ENCODE results near the gene AGFG2. TPM values are rescaled to one million over a fixed set of nuclear protein-coding genes. Genes with fewer than 3 reads are reported as not detected.

AGFG2 gene
- total RNA-seq, 3 donors from 2014 or later, result 12.2 to 24.7 (median 18.7) TPM

- intact Hi-C loops (cut with DNase I; ENCODE audit: low total_unique reads), result loop anchor here (10.0 kb wide), 1 partner anchor 65 kb away; the partner anchor contains the start of gene GNB2
- DNase-seq (ENCODE audit: low spot score in 2 of 2), result no peak
- H3K9me3 ChIP-seq, result no peaks in the 10 kb centered on the region
- H3K4me1 ChIP-seq, result peaks cover 0 to 6% of the 10 kb centered on the region in 2 donors
- no peaks in the 10 kb centered on the region for H3K36me3 ChIP-seq
- TF ChIP-seq POLR2A (IDR thresholded peaks at IDR 0.05) (no peak), POLR2AphosphoS5 (IDR thresholded peaks at IDR 0.05) (no peak), CTCF (IDR thresholded peaks at IDR 0.05) (no peak)
- H3K27me3 ChIP-seq, result no peaks in the 10 kb centered on the region
- H3K4me3 ChIP-seq, result no peak overlapping the region
- no peak overlapping the region for H3K27ac ChIP-seq
These were observed 71.0 kb downstream of the AGFG2 start for GRCh38 chr7:100609958-100610357.

- no peaks in the 10 kb centered on the region for H3K9me3 ChIP-seq
- intact Hi-C loops (cut with DNase I; ENCODE audit: low total_unique reads), result no loop called here
- peak within 1 kb of the TSS; percentile 89 to 93 for H3K27ac ChIP-seq
- no peaks in the 10 kb centered on the region for H3K27me3 ChIP-seq
- no peaks in the 10 kb centered on the region for H3K36me3 ChIP-seq
- H3K4me3 ChIP-seq, result peak within 1 kb of the TSS; percentile 62 to 85 (median 85)
- TF ChIP-seq POLR2AphosphoS5 (IDR thresholded peaks at IDR 0.05), result peak; percentile 94 to 95 (median 95)
- TF ChIP-seq CTCF (IDR thresholded peaks at IDR 0.05), result peak in 2 of 3 donors; percentile 34 to 35
- TF ChIP-seq POLR2A (IDR thresholded peaks at IDR 0.05), result peak; percentile 50
- peaks cover 0 to 6% of the 10 kb centered on the region in 2 donors for H3K4me1 ChIP-seq
- peak; percentile 98 to 99 for DNase-seq (ENCODE audit: low spot score in 2 of 2)
These were observed 73.2 kb downstream of the AGFG2 start, which contains the start of gene MOSPD3 for GRCh38 chr7:100611983-100612729. MOSPD3 (plus strand) TSS chr7:100612540; CDS start chr7:100612792, 252 bp downstream.

- Histone ChIP-seq H3K9me3 (no peaks in the 10 kb centered on the region), H3K4me3 (peak overlapping the region; percentile 62 to 85 (median 85)), H3K27me3 (no peaks in the 10 kb centered on the region), H3K4me1 (peaks cover 0 to 6% of the 10 kb centered on the region in 2 donors), H3K36me3 (no peaks in the 10 kb centered on the region), H3K27ac (peak overlapping the region; percentile 89 to 93)
- intact Hi-C loops (cut with DNase I; ENCODE audit: low total_unique reads), result no loop called here
- DNase-seq (ENCODE audit: low spot score in 2 of 2), result peak in 1 of 2 donors; percentile 39
- no peak for TF ChIP-seq POLR2A (IDR thresholded peaks at IDR 0.05)
- TF ChIP-seq POLR2AphosphoS5 (IDR thresholded peaks at IDR 0.05), result no peak
- no peak for TF ChIP-seq CTCF (IDR thresholded peaks at IDR 0.05)
These were observed 73.9 kb downstream of the AGFG2 start for GRCh38 chr7:100612730-100613390.

- no peaks in the 10 kb centered on the region for H3K27me3 ChIP-seq
- TF ChIP-seq POLR2AphosphoS5 (IDR thresholded peaks at IDR 0.05) (no peak), POLR2A (IDR thresholded peaks at IDR 0.05) (no peak), CTCF (IDR thresholded peaks at IDR 0.05) (no peak)
- DNase-seq (ENCODE audit: low spot score in 2 of 2), result no peak
- H3K4me3 ChIP-seq, result peak overlapping the region; percentile 62 to 85 (median 85)
- H3K4me1 ChIP-seq, result peaks cover 0 to 6% of the 10 kb centered on the region in 2 donors
- H3K36me3 ChIP-seq, result no peaks in the 10 kb centered on the region
- intact Hi-C loops (cut with DNase I; ENCODE audit: low total_unique reads), result no loop called here
- H3K9me3 ChIP-seq, result no peaks in the 10 kb centered on the region
- H3K27ac ChIP-seq, result no peak overlapping the region
These were observed 74.6 kb downstream of the AGFG2 start for GRCh38 chr7:100613412-100614175.

Measured in breast epithelium (tissue), 4 donors.